ENCODE measurements around the gene TMEM53. TPM values are rescaled to one million over a fixed set of nuclear protein-coding genes. Genes with fewer than 3 reads are reported as not detected.

Gene TMEM53
- total and polyA plus RNA-seq, 2 of the 8 experiments (the other 6 are each of a cell fraction or from before 2014, with no cell fraction given), result 6.7 to 27.9 TPM

- TF ChIP-seq EZH2 (IDR thresholded peaks at IDR 0.05; ENCODE audit: low read depth, low read length, severe bottlenecking) (no peak), RAD21 (IDR thresholded peaks at IDR 0.05 in 1 of 2, conservative IDR thresholded peaks at IDR 0.05 in 1 of 2; ENCODE audit: low read depth in 2 of 2, low read length in 2 of 2) (no peak), EGR1 (IDR thresholded peaks at IDR 0.05; ENCODE audit: borderline replicate concordance, low read depth, low read length) (no peak), SIRT6 (IDR thresholded peaks at IDR 0.05; ENCODE audit: low read length) (no peak), ASH2L (IDR thresholded peaks at IDR 0.05; ENCODE audit: low read length) (no peak), SP2 (IDR thresholded peaks at IDR 0.05; ENCODE audit: low read length) (no peak)
Measured at GRCh38 chr1:44645476-44646244, 28.6 kb downstream of the TMEM53 start (continued).

Measured in H1 (cell line).